Activated CD4-positive, alpha-beta memory T cell treated with anti-CD3 and anti-CD28 coated beads, Interleukin-2, amount 10 ng/mL, durations not matched to agents 7 days and 5 days (primary cell): ENCODE results near the gene PEX11G. TPM values are rescaled to one million over a fixed set of nuclear protein-coding genes. Genes with fewer than 3 reads are reported as not detected.
A peak's percentile ranks its signal among the peaks of the same experiment; 100 is the strongest.
"Not testable (repeated sequence)": the region's sequence is repeated elsewhere in the genome, so short reads cannot be mapped to it uniquely, and the experiment has no call there.

Experiments used
- CTCF ChIA-PET: fragments of 350-600 bp; sonication (Branson Sonifier 250); formaldehyde crosslinking; loops from one replicate; lab custom pipeline; 2021; ENCODE audit warnings: antibody characterized with exemption, inconsistent platforms; lab: Charles Lee
- POLR2A ChIA-PET: fragments of 350-600 bp; sonication (Branson Sonifier 250); formaldehyde crosslinking; loops from one replicate; lab custom pipeline; 2021; ENCODE audit warnings: antibody characterized with exemption; lab: Charles Lee
- DNase-seq: peaks from one replicate; pipeline ENCODE4 v3.0.0-alpha.2; 2020
- H3K27ac Mint-ChIP-seq: one replicate; pipeline ENCODE4 v1.8.0; 2021; ENCODE audit warnings: mild to moderate bottlenecking, mixed read lengths
- H3K27me3 Mint-ChIP-seq: one replicate; pipeline ENCODE4 v1.8.0; 2021; ENCODE audit warnings: mixed read lengths
- H3K36me3 Mint-ChIP-seq: one replicate; pipeline ENCODE4 v1.8.0; 2021; ENCODE audit warnings: low read depth, mixed read lengths
- H3K4me1 Mint-ChIP-seq: one replicate; pipeline ENCODE4 v1.8.0; 2021; ENCODE audit warnings: mixed read lengths
- H3K4me3 Mint-ChIP-seq: one replicate; pipeline ENCODE4 v1.8.0; 2021; ENCODE audit warnings: mild to moderate bottlenecking, mixed read lengths
- H3K9me3 Mint-ChIP-seq: one replicate; pipeline ENCODE4 v1.8.0; 2021; ENCODE audit warnings: mixed read lengths
- total RNA-seq, 2 experiments: library from RNA; stranded (reverse); gene quantifications; one replicate each; pipeline ENCODE4 v1.2.3, GENCODE V29; 2021

The PEX11G gene
- total RNA-seq, 2 experiments from 2014 or later: 0.68 to 1.7 TPM

GRCh38 chr19:7447648-7448047 lies 41.2 kb downstream of the PEX11G start:
- Mint-ChIP-seq H3K4me3 (no peak overlapping the region), H3K4me1 (no peaks in the 10 kb centered on the region), H3K27ac (no peak overlapping the region), H3K9me3 (peaks cover 9% of the 10 kb centered on the region), H3K27me3 (no peaks in the 10 kb centered on the region), H3K36me3 (peaks cover 51% of the 10 kb centered on the region)
- ChIA-PET CTCF (no interaction called here), POLR2A (no interaction called here)
- no peak for DNase-seq

GRCh38 chr19:7445104-7445503 lies 43.7 kb downstream of the PEX11G start:
- no peak overlapping the region for H3K4me3 Mint-ChIP-seq
- H3K4me1 Mint-ChIP-seq: no peaks in the 10 kb centered on the region
- no peak for DNase-seq
- ChIA-PET POLR2A (no interaction called here), CTCF (no interaction called here)
- H3K36me3 Mint-ChIP-seq: peaks cover 41% of the 10 kb centered on the region
- no peaks in the 10 kb centered on the region for H3K27me3 Mint-ChIP-seq
- H3K27ac Mint-ChIP-seq: no peak overlapping the region
- peaks cover under 1% of the 10 kb centered on the region for H3K9me3 Mint-ChIP-seq

- Mint-ChIP-seq H3K27ac (no peak overlapping the region), H3K9me3 (no peaks in the 10 kb centered on the region), H3K4me3 (no peak overlapping the region), H3K36me3 (peaks cover 36% of the 10 kb centered on the region), H3K27me3 (no peaks in the 10 kb centered on the region), H3K4me1 (no peaks in the 10 kb centered on the region)
- ChIA-PET POLR2A (no interaction called here), CTCF (no interaction called here)
- DNase-seq: no peak
Observed at GRCh38 chr19:7444042-7444441, 44.8 kb downstream of the PEX11G start.

GRCh38 chr19:7442423-7442822 lies 46.4 kb downstream of the PEX11G start:
- Mint-ChIP-seq H3K27ac (no peak overlapping the region), H3K4me1 (no peaks in the 10 kb centered on the region), H3K27me3 (no peaks in the 10 kb centered on the region), H3K4me3 (no peak overlapping the region), H3K36me3 (peaks cover 23% of the 10 kb centered on the region), H3K9me3 (no peaks in the 10 kb centered on the region)
- DNase-seq: no peak
- POLR2A ChIA-PET: no interaction called here
- CTCF ChIA-PET: no interaction called here

GRCh38 chr19:7441468-7442146 lies 47.2 kb downstream of the PEX11G start:
- H3K9me3 Mint-ChIP-seq: no peaks in the 10 kb centered on the region
- H3K27me3 Mint-ChIP-seq: no peaks in the 10 kb centered on the region
- ChIA-PET CTCF (no interaction called here), POLR2A (no interaction called here)
- H3K4me1 Mint-ChIP-seq: no peaks in the 10 kb centered on the region
- peaks cover 22% of the 10 kb centered on the region for H3K36me3 Mint-ChIP-seq
- DNase-seq: no peak
- H3K27ac Mint-ChIP-seq: no peak overlapping the region
- no peak overlapping the region for H3K4me3 Mint-ChIP-seq

GRCh38 chr19:7440188-7440975 lies 48.5 kb downstream of the PEX11G start:
- POLR2A ChIA-PET: no interaction called here
- H3K9me3 Mint-ChIP-seq: no peaks in the 10 kb centered on the region
- H3K4me1 Mint-ChIP-seq: no peaks in the 10 kb centered on the region
- no peaks in the 10 kb centered on the region for H3K27me3 Mint-ChIP-seq
- peaks cover 22% of the 10 kb centered on the region for H3K36me3 Mint-ChIP-seq
- CTCF ChIA-PET: no interaction called here
- H3K27ac Mint-ChIP-seq: no peak overlapping the region
- H3K4me3 Mint-ChIP-seq: no peak overlapping the region
- no peak for DNase-seq

GRCh38 chr19:7435586-7435985 lies 53.2 kb downstream of the PEX11G start:
- no peak overlapping the region for H3K27ac Mint-ChIP-seq
- CTCF ChIA-PET: no interaction called here
- POLR2A ChIA-PET: no interaction called here

GRCh38 chr19:7434391-7434790 lies 54.4 kb downstream of the PEX11G start:
- POLR2A ChIA-PET: no interaction called here
- H3K27ac Mint-ChIP-seq: no peak overlapping the region
- CTCF ChIA-PET: no interaction called here

More at GRCh38 chr19:7435586-7435985, 53.2 kb downstream of the PEX11G start:
- Mint-ChIP-seq H3K27me3 (no peaks in the 10 kb centered on the region), H3K4me3 (no peak overlapping the region), H3K36me3 (no peaks in the 10 kb centered on the region), H3K9me3 (no peaks in the 10 kb centered on the region), H3K4me1 (no peaks in the 10 kb centered on the region)
- no peak for DNase-seq

GRCh38 chr19:7433456-7433855 lies 55.4 kb downstream of the PEX11G start:
- DNase-seq, H3K27ac Mint-ChIP-seq, H3K27me3 Mint-ChIP-seq, H3K4me3 Mint-ChIP-seq, POLR2A ChIA-PET, CTCF ChIA-PET, H3K4me1 Mint-ChIP-seq, H3K9me3 Mint-ChIP-seq, H3K36me3 Mint-ChIP-seq: not testable (repeated sequence)

More at GRCh38 chr19:7434391-7434790, 54.4 kb downstream of the PEX11G start:
- Mint-ChIP-seq H3K4me1 (no peaks in the 10 kb centered on the region), H3K36me3 (peaks cover 3% of the 10 kb centered on the region), H3K27me3 (no peaks in the 10 kb centered on the region), H3K4me3 (no peak overlapping the region), H3K9me3 (no peaks in the 10 kb centered on the region)
- DNase-seq: no peak

- no peak for DNase-seq
- Mint-ChIP-seq H3K36me3 (peaks cover 3% of the 10 kb centered on the region), H3K4me3 (no peak overlapping the region), H3K27ac (no peak overlapping the region), H3K27me3 (no peaks in the 10 kb centered on the region), H3K9me3 (no peaks in the 10 kb centered on the region), H3K4me1 (peaks cover 15% of the 10 kb centered on the region)
- POLR2A ChIA-PET: no interaction called here
- CTCF ChIA-PET: no interaction called here
Observed at GRCh38 chr19:7429638-7430282, 59.1 kb downstream of the PEX11G start.

GRCh38 chr19:7428651-7429113 lies 60.2 kb downstream of the PEX11G start:
- Mint-ChIP-seq H3K9me3 (no peaks in the 10 kb centered on the region), H3K27ac (no peak overlapping the region), H3K4me3 (no peak overlapping the region), H3K27me3 (no peaks in the 10 kb centered on the region), H3K4me1 (peaks cover 15% of the 10 kb centered on the region), H3K36me3 (peaks cover 3% of the 10 kb centered on the region)
- ChIA-PET POLR2A (no interaction called here), CTCF (no interaction called here)
- DNase-seq: no peak

GRCh38 chr19:7427944-7428343 lies 60.9 kb downstream of the PEX11G start:
- Mint-ChIP-seq H3K9me3 (no peaks in the 10 kb centered on the region), H3K4me1 (peaks cover 15% of the 10 kb centered on the region), H3K27me3 (no peaks in the 10 kb centered on the region), H3K4me3 (no peak overlapping the region), H3K36me3 (peaks cover 8% of the 10 kb centered on the region), H3K27ac (no peak overlapping the region)
- CTCF ChIA-PET: interaction anchor here (1.3 kb wide), 1 partner anchor 73 kb away, joined by 4 read pairs; no protein-coding TSS in a partner anchor
- DNase-seq: no peak
- POLR2A ChIA-PET: no interaction called here

- Mint-ChIP-seq H3K27me3 (no peaks in the 10 kb centered on the region), H3K4me1 (peaks cover 15% of the 10 kb centered on the region), H3K27ac (no peak overlapping the region), H3K4me3 (no peak overlapping the region), H3K9me3 (no peaks in the 10 kb centered on the region), H3K36me3 (peaks cover 14% of the 10 kb centered on the region)
- ChIA-PET CTCF (interaction anchor here (1.3 kb wide), 1 partner anchor 72 kb away, joined by 4 read pairs; no protein-coding TSS in a partner anchor), POLR2A (no interaction called here)
- peak; percentile 16 for DNase-seq
Observed at GRCh38 chr19:7426986-7427385, 61.8 kb downstream of the PEX11G start.
